GM13977 (cell line): ENCODE data around the gene ZC3HAV1L.
"Not testable (repeated sequence)": the region's sequence is repeated elsewhere in the genome, so short reads cannot be mapped to it uniquely, and the experiment has no call there.

Experiments
- DNase-seq: peaks from one replicate; pipeline ENCODE4 v3.0.0; 2012; ENCODE audit warnings: low spot score
- in situ Hi-C: fragments of 300-500 bp; cut with MboI; formaldehyde crosslinking; loops from one replicate; pipeline ENCODE4 v1.12.0; 2022; ENCODE audit warnings: low sequenced_read_pairs, low pct_unique_long_range_greater_than_20kb, mixed read lengths, inconsistent platforms; ENCODE audit not compliant: unreplicated experiment
- TF ChIP-seq, protein P1 (sequence below): IDR thresholded peaks from 2 replicates; pipeline ENCODE4 v1.5.1; 2012; ENCODE audit warnings: mild to moderate bottlenecking, control low read depth; ENCODE audit not compliant: insufficient read depth; ENCODE audit errors: extremely low read depth, missing control alignments

ZC3HAV1L gene

DNA sequence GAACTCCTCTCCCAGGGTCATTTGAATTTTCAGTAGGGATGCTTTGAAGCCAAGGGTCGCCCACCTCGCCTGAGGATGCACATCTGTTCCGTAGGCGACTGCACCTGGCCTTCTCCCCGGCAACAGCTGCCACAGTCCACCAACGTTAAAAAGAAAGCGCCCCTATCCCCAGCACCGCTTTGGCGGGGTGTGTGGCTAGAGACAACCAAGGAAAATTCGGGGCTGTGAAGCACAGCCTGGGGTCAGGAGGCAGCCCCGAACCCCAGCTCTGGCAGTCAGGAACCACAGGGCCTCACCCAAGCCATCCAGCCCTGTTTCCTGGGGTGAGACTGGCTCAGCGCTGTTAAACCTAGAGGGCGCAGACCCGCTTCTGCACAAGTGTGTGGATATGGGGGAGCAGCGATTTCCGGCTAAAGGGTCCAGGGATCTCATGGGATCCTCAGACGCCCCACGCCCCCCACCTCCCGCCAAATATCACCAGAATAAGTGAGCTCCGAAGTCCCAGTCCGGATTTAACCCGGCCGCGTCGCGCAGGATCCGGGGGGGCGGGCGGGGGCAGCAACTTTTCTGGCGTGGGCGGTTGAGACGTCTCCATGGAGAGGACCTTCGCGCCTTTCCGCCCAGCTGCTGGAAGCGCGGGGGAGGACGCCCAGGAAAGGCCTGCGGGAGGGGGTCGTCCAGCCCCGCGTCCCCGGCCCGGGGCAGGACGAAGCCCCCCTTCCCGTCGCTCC, 822 bp downstream of the ZC3HAV1L start:
- DNase-seq, result peak; percentile 73
- in situ Hi-C loops, result no loop called here
- TF ChIP-seq, protein P1, sequence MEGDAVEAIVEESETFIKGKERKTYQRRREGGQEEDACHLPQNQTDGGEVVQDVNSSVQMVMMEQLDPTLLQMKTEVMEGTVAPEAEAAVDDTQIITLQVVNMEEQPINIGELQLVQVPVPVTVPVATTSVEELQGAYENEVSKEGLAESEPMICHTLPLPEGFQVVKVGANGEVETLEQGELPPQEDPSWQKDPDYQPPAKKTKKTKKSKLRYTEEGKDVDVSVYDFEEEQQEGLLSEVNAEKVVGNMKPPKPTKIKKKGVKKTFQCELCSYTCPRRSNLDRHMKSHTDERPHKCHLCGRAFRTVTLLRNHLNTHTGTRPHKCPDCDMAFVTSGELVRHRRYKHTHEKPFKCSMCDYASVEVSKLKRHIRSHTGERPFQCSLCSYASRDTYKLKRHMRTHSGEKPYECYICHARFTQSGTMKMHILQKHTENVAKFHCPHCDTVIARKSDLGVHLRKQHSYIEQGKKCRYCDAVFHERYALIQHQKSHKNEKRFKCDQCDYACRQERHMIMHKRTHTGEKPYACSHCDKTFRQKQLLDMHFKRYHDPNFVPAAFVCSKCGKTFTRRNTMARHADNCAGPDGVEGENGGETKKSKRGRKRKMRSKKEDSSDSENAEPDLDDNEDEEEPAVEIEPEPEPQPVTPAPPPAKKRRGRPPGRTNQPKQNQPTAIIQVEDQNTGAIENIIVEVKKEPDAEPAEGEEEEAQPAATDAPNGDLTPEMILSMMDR, result peak; percentile 21

DNA sequence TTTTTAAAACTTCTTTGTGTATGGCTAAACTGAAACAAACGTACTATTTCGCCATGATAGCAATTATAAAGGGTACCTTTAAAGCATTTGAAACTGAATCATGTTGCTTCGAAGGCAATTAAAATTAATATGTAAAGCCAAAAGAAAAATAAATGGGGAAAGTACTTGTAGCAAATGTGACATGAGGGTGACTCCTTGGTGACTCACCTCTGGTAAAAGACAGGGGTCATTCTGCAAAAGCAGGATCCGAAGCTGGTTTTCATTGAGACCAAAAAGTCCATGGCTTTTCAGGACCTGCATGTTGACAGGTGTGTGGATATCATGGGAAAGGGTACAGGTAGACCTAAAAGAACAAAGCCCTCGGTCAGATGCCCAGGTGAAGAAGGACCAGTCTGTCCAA, 1.5 kb downstream of the ZC3HAV1L start:
- TF ChIP-seq, protein P1, result no peak
- DNase-seq, result no peak
- in situ Hi-C loops, result no loop called here

DNA sequence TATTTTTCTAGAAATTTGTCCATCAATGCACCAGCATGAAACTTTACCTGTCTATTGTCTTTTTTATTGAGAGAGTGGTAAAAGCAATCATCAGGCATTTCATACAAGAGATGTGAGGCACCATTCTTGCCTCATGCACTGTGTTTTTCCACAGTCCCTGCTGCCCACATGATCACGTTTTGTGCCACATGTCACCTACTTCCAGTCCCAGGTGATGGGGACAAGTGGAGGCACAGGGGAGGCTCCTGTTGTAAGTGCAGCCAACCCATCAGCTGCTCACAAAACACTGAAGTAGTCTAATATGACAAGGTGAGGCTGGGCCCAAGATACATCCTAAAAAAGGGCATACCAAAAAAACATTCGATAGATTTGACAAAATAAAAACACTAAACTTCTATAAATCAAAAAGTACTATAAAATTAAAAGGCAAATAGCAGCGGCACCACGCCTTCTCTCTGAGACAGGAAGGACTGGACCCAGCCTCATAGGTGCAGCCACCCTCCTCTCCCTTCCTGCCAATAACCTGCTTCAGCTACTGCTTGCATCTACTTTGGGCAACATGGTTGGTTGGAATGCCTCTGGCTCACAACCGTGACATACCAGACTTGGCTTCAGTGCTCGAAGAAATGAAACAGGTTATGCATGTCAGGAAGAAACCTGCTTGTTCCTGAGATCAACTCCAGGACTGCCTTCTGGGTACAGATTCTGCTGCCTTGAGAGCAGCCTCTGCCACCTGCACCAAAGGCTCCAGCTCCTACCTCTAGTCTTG, 2.3 kb downstream of the ZC3HAV1L start:
- no peak for DNase-seq
- TF ChIP-seq, protein P1, result no peak
- in situ Hi-C loops, result no loop called here

DNA sequence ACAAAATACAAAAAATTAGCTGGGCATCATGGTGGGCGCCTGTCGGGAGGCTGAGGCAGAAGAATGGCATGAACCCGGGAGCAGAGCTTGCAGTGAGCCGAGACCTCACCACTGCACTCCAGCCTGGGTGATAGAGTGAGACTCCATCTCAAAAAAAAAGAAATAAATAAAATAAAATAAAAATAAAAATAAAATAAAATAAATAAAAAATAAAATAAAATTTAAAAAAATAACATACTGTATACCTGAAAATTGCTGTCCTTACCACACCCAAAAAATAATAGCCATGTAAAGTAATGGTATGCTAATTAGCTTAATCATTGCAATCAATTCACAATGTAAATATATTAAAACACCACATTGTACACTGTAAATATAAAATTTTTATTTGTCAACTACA, 3.4 kb downstream of the ZC3HAV1L start:
- in situ Hi-C loops, result no loop called here
- TF ChIP-seq, protein P1, result no peak

DNA sequence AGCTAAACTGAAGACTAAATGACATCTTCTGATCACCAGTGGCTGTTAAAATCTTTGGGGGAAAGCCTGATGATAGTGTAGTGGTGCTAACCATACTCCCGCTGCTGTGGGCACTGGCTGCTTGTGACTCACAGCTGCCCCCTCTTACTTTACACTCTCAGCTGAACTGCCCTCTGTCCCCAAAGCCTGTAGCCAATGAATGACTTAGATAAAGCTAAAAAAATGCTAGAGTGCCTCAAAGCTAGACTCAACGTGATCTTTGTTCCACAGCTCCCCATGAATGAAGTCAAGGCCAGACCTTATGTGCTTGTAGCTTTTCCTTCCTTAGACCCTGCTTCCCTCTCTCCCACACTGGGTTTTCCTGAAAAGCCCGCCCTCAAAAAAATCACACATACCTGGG, 6.5 kb downstream of the ZC3HAV1L start:
- no peak for DNase-seq
- TF ChIP-seq, protein P1, result no peak
- in situ Hi-C loops, result no loop called here

More for the DNA sequence above, 3.4 kb downstream of the ZC3HAV1L start:
- no peak for DNase-seq

DNA sequence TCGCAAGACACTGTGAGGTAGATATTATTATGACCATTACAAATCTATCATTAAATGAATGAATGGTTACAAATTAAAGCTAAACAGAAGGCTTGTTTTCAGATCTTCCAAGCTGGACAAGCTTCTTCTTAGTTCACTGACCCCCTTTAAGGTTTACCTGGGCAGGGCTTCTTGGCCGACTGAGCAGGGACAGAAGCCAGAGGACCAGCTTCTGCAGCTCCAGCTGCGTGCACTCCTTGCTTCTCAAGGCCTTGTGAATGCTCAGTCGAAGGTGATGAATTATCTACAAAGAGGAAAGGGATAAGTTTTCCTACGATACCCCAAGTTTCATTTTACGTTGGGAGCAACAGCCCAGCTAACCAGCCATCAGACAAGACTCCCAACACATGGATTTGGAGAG, 9.3 kb downstream of the ZC3HAV1L start:
- DNase-seq, result no peak
- in situ Hi-C loops, result no loop called here
- TF ChIP-seq, protein P1, result no peak

DNA sequence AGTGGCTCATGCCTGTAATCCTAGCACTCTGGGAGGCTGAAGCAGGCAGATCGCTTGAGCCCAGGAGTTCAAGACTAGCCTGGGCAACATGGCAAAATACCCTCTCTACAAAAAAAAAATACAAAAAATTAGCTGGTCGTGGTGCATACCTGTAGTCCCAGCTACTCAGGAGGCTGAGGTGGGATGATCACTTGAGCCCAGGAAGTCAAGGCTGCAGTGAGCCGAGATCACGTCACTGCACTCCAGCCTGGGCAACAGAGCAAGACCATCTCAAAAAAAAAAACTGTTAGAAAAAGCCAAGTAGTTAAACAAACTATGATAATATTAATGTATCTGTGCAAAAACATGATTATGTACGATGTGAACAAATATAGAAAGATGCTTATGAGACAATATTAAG, 10.0 kb downstream of the ZC3HAV1L start:
- DNase-seq, in situ Hi-C loops: not testable (repeated sequence)
